PFSK-1 (cell line): ENCODE measurements around the gene CXCL16.

ENCODE experiments used
- POLR2AphosphoS5 ChIP-seq: IDR thresholded peaks from 2 replicates; pipeline ENCODE4 v1.6.1; 2012; ENCODE audit warnings: low read depth, mild to moderate bottlenecking, control low read depth, low read length, moderate library complexity
- REST ChIP-seq, 2 experiments: IDR thresholded peaks; 2 replicates each; pipeline versions ENCODE4 v1.6.1 to v1.8.0; 2011 to 2012; ENCODE audit warnings: low read depth in 2 of 2, low read length in 2 of 2, control low read depth in 1 of 2, inconsistent platforms in 1 of 2, mild to moderate bottlenecking in 1 of 2, moderate library complexity in 1 of 2; ENCODE audit not compliant: insufficient read depth in 1 of 2
- SIN3A ChIP-seq: IDR thresholded peaks from 2 replicates; pipeline ENCODE4 v1.6.1; 2012; ENCODE audit warnings: mild to moderate bottlenecking, low read length, moderate library complexity, borderline replicate concordance; ENCODE audit not compliant: insufficient read depth
- TAF1 ChIP-seq: IDR thresholded peaks from 2 replicates; pipeline ENCODE4 v1.6.1; 2012; ENCODE audit warnings: low read length, control low read depth, borderline replicate concordance; ENCODE audit not compliant: insufficient read depth

- TF ChIP-seq TAF1, result no peak
- no peak for TF ChIP-seq REST (IDR thresholded peaks at IDR 0.05; ENCODE audit: insufficient read depth in 1 of 2, low read depth in 2 of 2, low read length in 2 of 2)
- TF ChIP-seq SIN3A, result no peak
- no peak for TF ChIP-seq POLR2AphosphoS5
These were observed 4.8 kb downstream of the CXCL16 start for GRCh38 chr17:4734857-4735475.
